HG02885 (cell line): ENCODE data around the gene UMAD1.

Source experiments
- ATAC-seq: cut with Tn5 transposase; IDR thresholded peaks from one replicate; pipeline ENCODE4 v1.9.1; 2021; ENCODE audit warnings: mild to moderate bottlenecking; ENCODE audit not compliant: unreplicated experiment, poor library complexity

UMAD1 gene

DNA sequence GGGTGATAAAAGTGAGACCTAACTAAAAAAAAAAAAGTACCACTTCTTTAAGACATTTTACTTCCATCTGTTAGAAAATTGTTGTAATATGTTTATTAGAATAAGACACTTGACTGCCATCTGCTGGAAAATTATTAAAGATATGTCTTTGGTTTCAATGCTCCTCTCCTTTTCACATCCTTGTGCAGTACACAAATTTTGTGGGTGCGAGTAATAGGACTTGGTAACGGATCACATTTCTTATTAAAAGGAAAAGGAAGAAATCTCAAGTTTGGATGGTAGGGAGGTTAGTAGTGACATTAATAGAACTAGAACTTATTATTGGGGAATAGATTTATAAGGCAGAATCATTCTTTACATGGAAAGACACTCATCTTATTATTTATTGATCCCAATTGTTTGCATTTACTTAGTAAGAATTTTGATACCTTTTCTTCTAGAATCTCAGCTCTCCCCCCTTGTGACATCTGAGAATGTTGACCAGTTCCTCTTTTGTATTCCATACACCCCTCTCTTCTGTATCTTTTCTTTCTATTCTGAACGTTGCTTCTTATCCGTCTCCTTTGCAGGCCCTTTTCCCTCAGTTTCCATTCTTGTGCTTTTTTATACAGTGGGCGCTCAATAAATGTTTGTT lies 120.9 kb downstream of the UMAD1 start:
- peak; percentile 24 for ATAC-seq

DNA sequence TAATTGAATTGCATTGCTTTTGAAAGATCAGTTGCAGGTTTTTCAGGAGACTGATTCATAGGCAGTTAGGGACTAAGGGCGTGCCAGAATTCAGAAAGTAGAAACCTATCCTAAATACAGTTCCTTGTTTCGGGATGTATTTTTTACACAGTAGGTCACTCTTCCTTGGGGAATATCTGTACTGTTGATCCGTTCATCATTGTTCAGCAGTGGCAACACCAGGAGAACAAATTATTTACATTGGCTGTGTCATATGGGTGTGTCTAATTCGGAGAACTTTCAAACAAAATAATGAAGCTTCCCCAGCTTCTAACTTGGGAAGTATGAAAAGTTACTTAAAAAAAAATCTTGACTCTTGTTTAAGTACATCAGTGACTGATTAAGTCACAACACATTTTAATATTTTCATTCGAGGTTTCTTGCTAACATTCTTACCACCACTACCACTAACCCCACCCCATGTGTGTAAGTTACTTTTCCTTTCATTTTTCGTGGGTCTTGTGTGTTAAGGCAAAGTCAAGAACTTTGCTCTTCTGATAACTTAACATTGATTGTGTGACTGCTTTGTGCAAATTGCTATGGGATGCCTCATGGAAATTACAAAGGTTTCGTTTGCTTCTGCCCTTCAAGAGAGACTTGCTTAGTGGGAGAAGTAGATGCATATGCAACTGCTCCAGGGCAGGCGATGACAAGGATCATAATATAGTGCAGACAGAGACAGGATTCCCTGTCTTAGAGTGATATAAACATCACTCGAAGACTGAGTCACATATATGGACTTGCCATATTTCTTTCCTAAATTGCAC lies 121.6 kb downstream of the UMAD1 start:
- ATAC-seq, result peak; percentile 61

DNA sequence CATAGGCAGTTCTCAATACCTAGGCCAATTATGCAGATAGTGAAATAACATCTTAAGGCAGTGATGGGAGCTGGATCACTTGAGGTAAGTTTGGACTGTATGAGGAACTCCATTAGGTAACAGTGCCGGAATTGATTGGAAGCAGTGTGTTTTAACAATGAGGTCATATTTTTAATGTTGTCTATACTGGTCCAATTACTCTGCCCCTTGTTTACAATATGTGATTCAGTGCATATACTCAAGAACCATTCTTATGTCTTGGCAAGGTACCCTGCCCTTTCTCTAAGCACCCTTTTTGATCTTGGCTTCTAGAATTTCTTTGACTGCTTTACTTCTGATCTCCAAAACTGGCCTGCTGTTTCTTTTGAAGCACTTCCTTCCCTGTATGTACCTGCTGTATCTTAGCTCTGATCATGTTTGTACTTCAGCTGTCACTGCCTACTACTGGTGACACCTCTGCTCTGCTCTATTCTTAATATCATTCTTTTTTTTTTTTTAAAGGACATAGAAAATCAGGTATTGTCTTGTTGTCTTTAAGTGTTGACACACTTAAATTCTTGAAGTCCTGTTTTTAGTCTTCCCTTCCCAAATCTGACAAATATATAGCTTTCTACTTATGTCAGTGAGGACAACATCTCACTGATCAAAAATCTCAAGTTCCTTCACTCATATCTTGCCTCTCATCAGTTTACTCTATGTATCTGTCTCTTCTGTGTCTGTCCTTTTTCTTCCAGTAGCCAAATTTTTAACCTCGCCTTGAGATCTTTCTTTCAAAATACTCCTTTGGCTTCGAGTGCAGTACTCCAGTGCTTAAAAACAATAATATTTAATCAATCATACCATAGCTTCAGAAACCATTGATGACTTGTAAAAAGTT lies 124.2 kb downstream of the UMAD1 start:
- no peak for ATAC-seq

DNA sequence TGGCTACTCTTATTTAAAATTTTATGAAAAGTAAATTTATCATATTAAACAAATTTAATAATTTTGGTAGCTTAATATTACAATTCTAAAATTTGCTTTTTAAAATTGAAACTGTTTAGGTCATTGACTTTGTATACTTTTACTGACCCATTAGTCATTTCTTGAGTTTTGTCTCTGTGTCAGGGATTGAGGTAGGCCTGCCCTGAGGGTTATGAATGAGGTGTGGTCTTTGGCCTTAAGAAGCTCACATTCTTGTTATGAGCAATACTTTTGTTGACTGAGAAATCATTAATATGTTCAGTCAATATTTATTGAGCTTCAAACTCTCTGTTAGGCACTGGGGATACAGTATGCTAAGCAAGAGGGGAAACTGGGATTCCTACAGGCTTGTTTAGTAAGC lies 124.9 kb downstream of the UMAD1 start:
- peak; percentile 73 for ATAC-seq

DNA sequence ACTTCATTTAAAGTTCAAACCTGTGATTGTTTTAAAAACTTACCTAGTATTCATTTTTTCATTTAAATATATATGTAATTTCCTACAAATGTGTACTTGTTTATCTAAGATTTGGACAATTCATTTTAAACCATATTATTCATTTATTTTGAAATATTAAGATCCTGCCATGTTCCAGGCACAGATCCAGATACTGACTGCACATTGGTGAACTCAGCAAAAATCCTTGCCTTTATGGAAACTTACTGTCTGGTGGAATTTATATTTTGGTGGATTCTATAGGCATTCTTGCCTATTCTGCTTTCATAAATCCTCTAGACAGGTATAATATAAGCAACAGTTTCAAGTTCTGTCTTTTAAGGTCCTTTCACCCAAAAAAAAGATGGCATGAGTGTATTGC lies 126.1 kb downstream of the UMAD1 start:
- no peak for ATAC-seq

DNA sequence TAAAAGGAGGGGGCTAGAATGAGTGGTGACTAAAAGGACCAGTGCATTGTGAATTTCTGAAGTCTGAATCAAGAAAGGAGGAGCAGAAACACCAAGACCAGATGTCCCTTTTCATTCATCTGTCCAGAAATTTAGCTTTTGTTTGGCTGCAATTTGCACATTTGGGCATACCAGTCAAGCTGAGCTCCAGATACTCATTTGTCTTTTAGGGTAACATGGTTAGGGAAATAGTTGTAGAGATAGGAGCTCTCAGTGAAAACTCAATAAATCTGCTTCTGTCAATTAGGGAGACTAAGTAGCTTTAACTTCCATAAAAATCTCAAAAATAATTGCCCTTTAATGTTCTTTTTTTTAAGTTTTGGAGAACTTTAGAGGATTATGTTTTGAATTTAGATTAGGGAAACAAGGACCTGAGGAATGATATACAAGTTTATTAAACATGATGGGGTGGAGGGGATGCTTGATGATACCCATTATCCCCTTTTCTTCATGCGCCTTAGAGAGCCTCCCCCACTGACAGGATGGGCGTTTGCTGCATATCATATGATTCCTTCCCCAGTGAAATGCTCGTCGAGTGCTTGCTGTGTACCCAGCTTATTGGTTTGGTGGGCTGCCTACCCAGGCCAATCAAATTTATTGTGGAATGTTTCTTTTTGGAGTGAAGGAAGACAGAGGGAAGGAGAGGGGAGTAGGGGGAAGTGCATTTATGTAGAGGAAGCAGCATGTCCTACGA lies 128.6 kb downstream of the UMAD1 start:
- no peak for ATAC-seq

DNA sequence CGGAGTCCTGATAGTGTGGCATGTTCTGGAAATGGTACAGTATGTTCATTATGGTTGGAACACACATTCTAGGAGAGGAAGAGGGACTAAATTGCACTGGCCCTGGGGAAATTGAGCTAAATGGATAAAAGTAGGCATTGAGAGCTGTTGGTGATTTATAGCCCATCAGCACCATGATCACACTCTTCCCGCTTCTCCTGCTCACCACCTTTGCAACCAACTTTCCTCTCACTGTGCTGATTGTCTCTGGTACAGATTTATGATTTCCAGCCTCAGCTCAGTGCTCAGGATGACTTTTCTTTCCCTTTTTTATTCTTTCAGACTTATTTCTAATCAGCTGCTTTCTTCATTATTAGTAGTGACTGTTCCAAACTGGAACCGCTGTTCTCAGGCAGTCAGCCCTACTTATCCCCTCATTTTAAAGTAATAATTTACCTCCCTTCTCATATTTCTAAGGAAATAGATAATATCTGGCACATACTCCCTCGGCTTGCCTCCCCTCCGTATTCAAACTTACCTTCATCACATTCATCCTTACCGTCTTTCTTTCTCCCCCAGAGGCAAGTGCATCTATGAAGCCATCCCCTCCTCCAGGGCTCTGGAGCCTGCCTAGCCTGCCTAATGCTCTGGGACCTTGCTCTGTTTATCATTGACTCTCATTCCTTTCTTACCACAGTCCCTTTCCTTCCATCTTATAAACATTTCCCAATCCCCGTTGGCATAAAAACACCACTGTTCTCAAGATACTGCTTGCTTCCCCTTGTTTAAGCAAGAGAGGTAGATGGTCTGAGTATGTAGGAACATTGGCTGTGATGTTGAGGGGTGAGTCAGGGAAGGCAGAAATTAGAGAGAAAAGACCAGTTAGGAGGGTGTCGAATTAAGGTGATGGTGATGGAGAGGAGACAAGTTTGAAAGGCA lies 129.4 kb downstream of the UMAD1 start:
- no peak for ATAC-seq

DNA sequence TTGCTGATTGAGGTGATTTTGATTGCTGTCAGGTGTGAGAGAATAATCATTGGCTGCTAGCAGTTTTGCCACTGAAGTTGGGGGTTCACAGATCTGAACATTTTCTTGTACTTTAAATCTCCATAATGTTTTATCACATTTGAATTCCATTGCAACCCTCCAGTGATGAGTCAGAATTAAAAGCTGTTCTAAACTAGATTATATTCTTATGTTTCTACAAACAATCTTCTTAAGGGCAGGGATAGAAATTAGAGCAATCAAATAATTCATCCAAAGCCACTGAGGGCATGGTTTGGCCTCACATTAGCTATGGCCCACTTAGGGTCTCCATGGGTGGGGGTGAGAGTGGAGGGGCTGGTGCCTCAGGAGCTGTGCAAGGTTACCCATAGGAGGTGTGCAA lies 130.9 kb downstream of the UMAD1 start:
- ATAC-seq, result no peak

DNA sequence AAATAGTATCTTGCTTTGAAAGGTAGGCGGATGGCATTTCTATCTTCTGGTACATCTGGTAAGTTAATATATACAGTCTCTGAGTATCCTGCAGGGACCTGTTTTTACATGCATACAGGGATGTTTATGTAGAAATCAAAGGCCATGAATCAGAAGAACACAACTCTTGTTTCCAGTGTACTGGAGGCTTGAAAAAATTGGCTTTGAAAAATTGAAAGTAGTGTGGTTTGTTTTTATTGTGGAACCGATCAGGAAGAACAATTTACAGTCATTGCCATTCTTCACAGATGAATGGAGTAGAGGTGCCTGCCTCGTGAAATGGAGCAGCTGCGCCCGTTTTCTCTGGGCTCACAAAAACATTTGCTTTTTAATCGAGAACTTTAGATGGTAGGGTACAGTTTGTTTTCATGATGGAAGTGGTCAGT lies 131.9 kb downstream of the UMAD1 start:
- ATAC-seq, result peak; percentile 43

DNA sequence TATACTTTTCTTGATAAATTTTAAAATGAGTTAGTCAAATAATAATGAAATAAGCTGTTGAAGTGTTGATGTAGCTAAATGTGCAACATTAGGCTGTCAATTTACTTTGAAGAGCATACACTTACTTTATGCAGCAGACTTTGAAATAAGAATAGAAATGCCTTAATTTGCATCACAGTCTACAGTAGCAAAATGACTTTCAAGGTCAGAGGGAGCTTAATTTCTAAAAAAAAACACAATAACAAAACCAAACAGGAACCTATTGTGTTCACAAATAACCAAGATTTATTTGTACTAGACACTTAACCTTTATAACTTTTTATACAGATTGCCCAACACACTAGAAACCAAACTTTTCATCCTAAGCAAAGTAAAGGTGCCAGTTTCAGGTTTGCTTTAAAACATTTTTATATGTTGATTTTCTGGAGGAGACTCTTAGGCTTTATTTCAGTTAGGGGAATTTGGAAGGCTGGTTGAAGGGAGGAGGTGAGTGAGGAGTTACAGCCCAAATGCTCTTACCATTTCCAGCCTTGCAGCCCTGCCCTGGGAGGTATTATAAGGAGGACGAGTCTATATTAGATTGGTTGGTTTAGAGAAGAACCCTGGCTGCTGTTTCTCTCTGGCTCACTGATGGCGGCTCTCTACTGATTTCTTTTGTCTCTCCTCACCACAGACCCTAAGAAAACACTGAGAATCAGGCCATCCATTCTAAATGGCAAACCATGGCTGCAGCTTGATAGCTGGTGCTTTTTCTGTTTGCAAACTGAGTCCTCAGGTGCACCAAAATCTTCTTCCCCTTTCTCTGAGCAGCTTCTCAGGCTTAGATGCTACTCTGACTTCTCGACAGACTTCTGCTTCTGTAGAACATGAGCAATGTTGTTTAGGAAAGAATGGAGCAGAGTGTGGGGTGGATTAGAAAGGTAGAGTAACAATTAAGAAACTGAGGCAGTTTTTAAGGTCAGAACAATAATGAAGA lies 133.1 kb downstream of the UMAD1 start:
- ATAC-seq, result peak; percentile 75

DNA sequence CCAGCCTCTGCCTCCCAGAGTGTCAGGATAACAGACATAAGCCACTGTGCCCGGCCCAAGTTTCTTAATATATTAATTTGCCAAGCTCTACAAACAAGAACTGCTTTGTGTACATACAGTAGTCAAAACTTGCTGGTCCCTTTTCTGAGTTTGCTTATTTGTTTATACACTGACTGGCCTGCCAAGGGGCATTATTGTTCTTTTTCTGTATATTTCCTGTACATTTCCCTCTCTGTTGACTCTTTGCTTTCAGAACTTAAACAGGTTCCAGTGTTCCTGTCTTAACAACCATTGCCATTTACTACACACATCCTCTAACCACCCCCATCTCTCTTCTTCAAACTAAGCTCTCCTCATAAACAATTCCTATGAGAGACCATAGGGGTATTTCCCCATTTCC lies 139.3 kb downstream of the UMAD1 start:
- ATAC-seq, result no peak

DNA sequence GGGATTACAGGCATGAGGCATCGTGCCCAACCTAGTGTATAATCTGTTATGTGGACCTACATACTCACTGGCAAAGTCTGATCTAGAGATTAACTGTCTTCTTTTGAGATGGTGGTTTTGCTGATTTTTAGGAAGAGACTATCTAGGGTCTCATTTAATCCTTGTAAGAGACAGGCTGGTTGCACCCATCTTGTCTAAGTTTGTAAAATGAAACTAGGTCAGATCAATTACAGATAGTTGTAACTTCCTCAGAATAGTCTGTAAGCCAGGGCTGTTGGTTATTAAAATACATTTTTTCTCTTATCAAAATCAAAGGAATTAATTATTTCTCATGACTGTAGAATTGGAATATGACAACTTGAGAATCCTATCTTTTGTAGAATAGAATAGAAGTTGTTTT lies 142.4 kb downstream of the UMAD1 start:
- ATAC-seq, result no peak

DNA sequence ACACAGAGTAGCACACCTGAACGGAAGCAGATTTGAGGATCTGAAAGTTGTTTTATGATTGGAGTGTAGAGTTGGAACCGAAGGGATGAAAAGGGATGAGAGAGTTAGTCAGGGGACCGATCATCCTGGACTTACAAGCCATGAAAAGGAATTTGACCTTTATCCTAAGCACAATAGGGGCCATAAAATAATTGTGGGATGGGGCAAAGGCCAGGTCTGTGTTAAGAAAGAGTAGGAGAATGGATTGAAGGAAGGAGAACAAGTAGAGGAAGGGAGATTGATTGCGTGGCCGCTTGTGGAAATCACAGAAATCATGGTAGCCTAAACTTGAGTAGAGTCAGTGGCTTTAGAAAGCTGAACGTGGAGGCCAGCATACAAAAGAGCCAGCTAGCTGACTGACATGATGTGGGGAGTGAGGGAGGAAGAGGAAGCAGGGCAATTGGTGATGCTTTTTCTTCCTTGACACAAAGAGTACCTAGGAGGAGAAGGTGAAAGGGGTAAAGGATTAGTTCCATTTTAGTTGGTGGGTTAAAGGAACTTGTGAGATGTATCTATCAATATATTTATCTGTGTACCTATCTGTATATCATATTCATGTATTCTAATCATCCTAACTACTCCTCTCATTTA lies 144.9 kb downstream of the UMAD1 start:
- no peak for ATAC-seq

DNA sequence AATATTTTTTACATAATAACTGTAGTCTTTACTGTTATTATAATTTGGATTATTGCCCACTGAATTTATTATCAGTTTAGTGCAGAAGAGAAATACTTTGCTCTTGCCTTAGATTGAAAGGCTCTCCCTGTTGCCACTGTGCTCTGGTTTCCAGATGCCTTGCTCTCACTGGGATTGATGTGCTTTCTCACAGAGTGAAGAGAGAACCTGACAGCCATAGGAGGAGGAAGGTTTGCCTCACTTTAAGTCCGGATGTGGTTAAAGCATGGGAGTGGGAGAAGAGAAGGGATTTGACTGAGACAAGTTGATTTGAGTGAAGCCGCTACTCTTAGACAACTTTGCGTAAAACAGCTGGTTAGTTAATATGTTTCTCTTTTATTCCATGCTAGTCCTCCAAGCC lies 146.0 kb downstream of the UMAD1 start:
- no peak for ATAC-seq

DNA sequence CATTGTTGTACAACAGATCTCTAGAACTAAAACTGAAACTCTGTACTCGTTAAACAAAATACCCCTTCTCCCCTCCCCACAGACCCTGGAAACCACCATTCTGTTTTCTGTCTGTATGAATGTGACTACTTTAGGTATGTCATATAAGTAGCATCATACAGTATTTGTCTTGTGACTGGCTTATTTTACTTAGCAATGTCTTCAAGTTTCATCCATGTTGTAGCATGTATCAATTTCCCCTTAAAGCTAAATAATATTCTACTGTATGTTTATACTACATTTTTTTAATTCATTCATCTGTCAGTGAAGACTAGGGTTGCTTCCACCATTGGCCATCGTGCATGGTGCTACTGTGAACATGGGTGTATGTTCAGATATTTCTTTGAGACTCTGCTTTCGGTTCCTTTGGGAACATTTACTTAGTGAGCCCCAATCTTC lies 149.0 kb downstream of the UMAD1 start:
- peak; percentile 97 for ATAC-seq

DNA sequence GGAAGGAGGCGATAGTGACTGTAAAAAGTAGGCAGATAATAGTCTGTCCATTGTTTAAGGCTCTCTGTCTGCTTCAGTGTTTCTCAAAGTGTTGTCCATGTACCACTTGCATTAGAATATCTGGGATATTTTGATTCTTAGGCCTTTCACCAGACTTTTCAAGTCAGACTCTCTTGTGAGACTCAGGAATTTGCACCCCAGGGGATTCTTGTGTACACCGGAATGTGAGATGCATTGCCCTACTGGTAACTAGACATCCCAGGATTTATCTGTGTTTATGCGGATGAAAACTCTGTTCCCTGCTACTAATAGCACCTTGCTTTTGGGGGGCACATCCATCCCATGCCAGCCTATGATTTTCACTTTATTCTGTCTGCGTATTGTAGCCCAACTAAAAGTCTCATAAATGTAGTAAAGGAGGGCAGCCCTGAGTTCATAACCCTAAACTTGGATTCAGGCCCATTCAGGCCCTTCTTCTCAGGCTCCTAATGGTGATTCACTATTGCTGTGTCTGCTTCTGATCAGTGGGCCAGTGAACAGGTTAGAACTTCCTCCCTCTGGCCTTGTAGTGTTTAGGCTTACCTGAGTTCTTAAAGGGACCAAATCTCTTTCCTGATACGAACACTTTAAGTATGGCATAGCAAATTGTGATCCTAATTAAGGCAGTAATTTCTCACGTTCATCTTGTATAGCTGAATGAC lies 149.6 kb downstream of the UMAD1 start:
- no peak for ATAC-seq

DNA sequence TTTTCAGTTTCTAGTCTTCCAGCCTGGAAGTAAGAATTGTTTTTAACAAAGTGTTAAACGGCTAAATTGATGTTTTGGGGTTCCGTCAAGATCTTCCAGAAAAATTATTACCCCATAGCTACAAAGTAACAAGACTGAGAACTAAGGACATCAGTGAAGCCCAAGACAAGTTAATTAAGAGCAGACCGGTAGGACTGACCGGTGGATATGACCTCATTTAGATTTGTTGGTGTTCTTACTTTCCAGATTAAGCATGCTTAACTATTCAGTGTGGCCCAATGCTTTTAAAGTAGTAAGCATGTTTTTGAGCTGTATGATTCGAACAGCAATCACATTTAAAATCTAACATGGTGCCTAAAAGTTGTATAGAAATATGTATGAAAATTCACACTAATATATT lies 151.0 kb downstream of the UMAD1 start:
- no peak for ATAC-seq
